NCI-H128 (cell line): Measurements from ENCODE around the gene CHTF18.

Source experiments
- DNase-seq: peaks from one replicate; lab custom pipeline; 2025; ENCODE audit not compliant: unreplicated experiment; lab: John Stamatoyannopoulos, UW

CHTF18 gene

DNA sequence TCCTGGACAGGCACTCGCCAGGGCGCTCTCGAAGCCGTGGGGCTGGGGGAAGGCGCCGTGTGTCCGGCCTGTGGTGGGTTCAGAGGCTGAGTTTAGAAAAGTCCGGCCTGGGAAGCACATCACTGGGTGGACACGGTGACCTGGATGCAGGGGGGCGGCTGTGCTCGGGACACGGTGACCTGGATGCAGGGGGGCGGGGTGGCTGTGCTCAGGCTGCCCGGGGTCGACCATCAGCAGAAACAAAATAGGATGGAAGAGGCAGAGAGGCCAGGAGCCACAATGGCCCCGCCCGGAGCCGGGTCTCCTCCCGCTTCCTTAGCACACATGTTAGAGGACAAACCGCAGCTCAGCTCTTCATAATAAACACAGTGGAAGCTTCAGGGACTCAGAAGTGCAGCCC, 55.4 kb downstream of the CHTF18 start:
- DNase-seq, result no peak

DNA sequence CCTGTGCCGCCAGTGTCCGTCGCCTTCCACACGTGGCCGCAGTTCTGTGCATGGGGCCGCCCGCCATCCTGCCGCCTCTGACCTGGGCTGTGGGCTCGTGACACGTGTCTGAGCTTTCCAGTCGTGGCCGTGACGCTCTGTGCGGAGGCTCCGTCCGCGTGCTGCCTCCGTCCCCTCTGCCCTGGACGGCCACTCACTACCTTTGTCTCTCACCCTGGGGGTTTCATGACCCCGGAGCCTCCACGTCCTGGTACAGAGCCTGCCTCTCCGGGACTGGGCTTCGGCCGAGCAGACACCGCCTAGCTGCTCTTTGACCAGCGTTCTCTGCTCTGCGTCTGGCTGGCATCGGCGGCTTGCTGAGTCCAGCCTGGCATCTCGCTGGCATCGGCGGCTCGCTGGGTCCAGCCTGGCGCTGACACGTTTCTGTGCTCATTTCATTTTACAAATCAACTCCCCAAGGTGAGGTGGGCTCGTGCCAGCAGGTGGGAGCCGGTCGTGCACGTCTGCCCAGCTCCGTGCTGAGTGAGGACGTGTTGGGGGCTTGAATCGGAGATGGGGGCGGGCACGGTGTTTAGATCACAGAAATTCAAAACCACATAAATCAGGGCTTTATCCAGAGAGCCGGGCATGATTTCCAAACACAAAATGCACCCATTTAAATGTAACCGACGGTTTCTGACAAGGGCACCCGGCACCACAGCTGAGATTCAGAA, 56.4 kb downstream of the CHTF18 start:
- DNase-seq, result no peak

DNA sequence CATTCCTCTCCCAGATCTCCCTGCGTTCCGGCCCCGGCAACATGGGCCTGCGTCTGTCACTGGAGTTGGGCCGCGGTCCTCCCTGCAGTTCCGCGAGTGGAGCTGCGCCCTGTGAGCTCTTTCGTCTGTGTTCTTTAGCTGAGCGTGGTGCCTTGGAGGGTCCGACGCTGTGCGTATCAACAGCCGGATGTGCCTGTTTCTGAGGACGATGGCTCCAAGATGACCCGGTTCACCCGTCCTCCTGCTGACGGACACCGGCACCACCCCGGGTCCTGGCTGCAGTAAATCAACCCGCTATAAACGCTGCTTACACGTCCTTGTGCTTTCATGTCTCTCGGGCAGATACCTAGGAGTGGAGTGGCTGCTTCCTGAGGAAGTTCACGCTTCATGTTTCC, 56.9 kb downstream of the CHTF18 start:
- no peak for DNase-seq

DNA sequence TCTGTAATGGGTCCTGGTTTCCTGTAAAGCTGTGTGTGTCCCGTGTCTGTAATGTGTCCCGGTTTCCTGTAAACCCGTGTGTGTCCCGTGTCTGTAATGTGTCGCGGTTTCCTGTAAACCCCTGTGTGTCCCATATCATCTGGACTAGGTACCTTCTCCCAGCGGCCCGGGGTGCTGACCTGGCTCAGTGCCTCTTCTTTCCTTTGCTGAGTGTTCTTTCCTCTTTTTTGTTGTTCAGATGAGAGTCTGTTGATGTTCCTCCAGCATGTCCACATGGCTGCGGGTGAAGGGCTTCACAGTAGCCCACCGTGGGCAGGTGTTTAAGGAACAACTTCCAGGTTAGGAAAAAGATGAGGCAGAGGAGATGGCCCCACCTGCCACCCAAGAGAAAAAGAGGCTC, 58.7 kb downstream of the CHTF18 start:
- DNase-seq, result no peak
